B cell (primary cell): ENCODE data around the gene ELK3. TPM values are rescaled to one million over a fixed set of nuclear protein-coding genes. Genes with fewer than 3 reads are reported as not detected.

Experiments used
- ATAC-seq: fragments of 200-7000 bp; cut with Tn5 transposase; one replicate; pipeline ENCODE4 v1.10.0; 2021; ENCODE audit warnings: low read depth, mild to moderate bottlenecking, moderate number of reproducible peaks, moderate library complexity
- CTCF ChIA-PET: fragments of 350-600 bp; sonication (Branson Sonifier 250); formaldehyde crosslinking; loops from one replicate; lab custom pipeline; 2021; ENCODE audit warnings: antibody characterized with exemption, inconsistent platforms; lab: Charles Lee
- POLR2A ChIA-PET: fragments of 350-600 bp; sonication (Branson Sonifier 250); formaldehyde crosslinking; loops from one replicate; lab custom pipeline; 2021; ENCODE audit warnings: antibody characterized with exemption; lab: Charles Lee
- DNase-seq: peaks from one replicate; pipeline ENCODE4 v3.0.0; 2013
- H2AFZ ChIP-seq: 2 replicates; pipeline ENCODE4 v1.6.1; 2012; ENCODE audit warnings: mild to moderate bottlenecking, low read depth, low read length; ENCODE audit not compliant: insufficient read depth, poor library complexity, severe bottlenecking
- H3K27ac ChIP-seq, 2 donors: 1 replicate in 1 of 2; 2 replicates in 1 of 2; pipeline ENCODE4 v1.5.1; 2012 to 2013; ENCODE audit warnings: low read length in 2 of 2, mild to moderate bottlenecking in 2 of 2, moderate library complexity in 1 of 2
- H3K27me3 ChIP-seq, 4 experiments: fragments of 200-600 bp in 1 of 4; sonication (generic) in 1 of 4; replicated peaks in 1 of 4; 1 replicate in 2 of 4; 2 replicates in 2 of 4; pipeline versions ENCODE4 v1.6.1 to v1.7.0; 2013 to 2016; ENCODE audit warnings: low read length in 3 of 4, mild to moderate bottlenecking in 2 of 4, mixed read lengths in 1 of 4, moderate library complexity in 1 of 4; ENCODE audit not compliant: insufficient read depth in 4 of 4, control insufficient read depth in 3 of 4; ENCODE audit errors: control extremely low read depth in 1 of 4
- H3K36me3 ChIP-seq, 2 experiments: replicated peaks in 1 of 2; 1 replicate in 1 of 2; 2 replicates in 1 of 2; pipeline versions ENCODE4 v1.6.1 to v1.7.1; 2013; ENCODE audit warnings: low read length in 1 of 2; ENCODE audit not compliant: insufficient read depth in 2 of 2, control insufficient read depth in 1 of 2; ENCODE audit errors: control extremely low read depth in 1 of 2, extremely low read depth in 1 of 2
- H3K4me1 ChIP-seq, 2 donors: fragments of 200-600 bp in 1 of 2; sonication (generic) in 1 of 2; 1 replicate in 1 of 2; 2 replicates in 1 of 2; pipeline versions ENCODE4 v1.5.1 to v1.6.1; 2013 to 2017; ENCODE audit warnings: low read length in 2 of 2; ENCODE audit not compliant: control insufficient read depth in 2 of 2, insufficient read depth in 2 of 2
- H3K4me2 ChIP-seq: replicated peaks from 2 replicates; pipeline ENCODE3; 2012; ENCODE audit warnings: mild to moderate bottlenecking, low read depth, low read length; ENCODE audit not compliant: poor library complexity, severe bottlenecking
- H3K4me3 ChIP-seq, 5 experiments: fragments of 200-600 bp in 1 of 5; sonication (generic) in 1 of 5; 1 replicate in 3 of 5; 2 replicates in 2 of 5; pipeline versions ENCODE4 v1.5.1 to v1.7.0; 2011 to 2016; ENCODE audit warnings: low read length in 4 of 5, mild to moderate bottlenecking in 4 of 5, low read depth in 2 of 5, control low read depth in 1 of 5, moderate library complexity in 1 of 5; ENCODE audit not compliant: insufficient read depth in 1 of 5; ENCODE audit errors: control extremely low read depth in 1 of 5, extremely low read depth in 1 of 5
- H3K79me2 ChIP-seq: fragments of 200-600 bp; sonication (generic); one replicate; pipeline ENCODE4 v1.6.0; 2016; ENCODE audit warnings: low read length; ENCODE audit not compliant: control insufficient read depth, insufficient read depth
- H3K9ac ChIP-seq: fragments of 200-600 bp; sonication (generic); 2 replicates; pipeline ENCODE4 v1.6.1; 2017; ENCODE audit warnings: mild to moderate bottlenecking, low read length, moderate library complexity
- H3K9me3 ChIP-seq, 3 donors: one replicate each; pipeline versions ENCODE4 v1.6.1 to v1.7.1; 2013; ENCODE audit warnings: low read length in 2 of 3; ENCODE audit not compliant: control insufficient read depth in 2 of 3, insufficient read depth in 1 of 3; ENCODE audit errors: control extremely low read depth in 1 of 3
- H4K20me1 ChIP-seq: 2 replicates; pipeline ENCODE4 v1.6.0; 2012; ENCODE audit warnings: mild to moderate bottlenecking, low read length; ENCODE audit not compliant: insufficient read depth, control insufficient read depth, poor library complexity, severe bottlenecking
- H3K27ac Mint-ChIP-seq: one replicate; pipeline ENCODE4 v1.8.0; 2021; ENCODE audit warnings: mixed read lengths
- H3K27me3 Mint-ChIP-seq: one replicate; pipeline ENCODE4 v1.8.0; 2021; ENCODE audit warnings: mixed read lengths
- H3K4me1 Mint-ChIP-seq: one replicate; pipeline ENCODE4 v1.8.0; 2021; ENCODE audit warnings: mixed read lengths
- H3K4me3 Mint-ChIP-seq: one replicate; pipeline ENCODE4 v1.8.0; 2021; ENCODE audit warnings: mixed read lengths
- H3K9me3 Mint-ChIP-seq: one replicate; pipeline ENCODE4 v1.8.0; 2022; ENCODE audit warnings: mixed read lengths; ENCODE audit not compliant: insufficient read depth
- EZH2 ChIP-seq: IDR thresholded peaks from 2 replicates; pipeline ENCODE4 v1.6.1; 2012; ENCODE audit warnings: borderline replicate concordance, low read depth, mild to moderate bottlenecking, moderate library complexity, low read length; ENCODE audit not compliant: insufficient read depth, poor library complexity, severe bottlenecking
- WGBS: methylation state at CpG from one replicate; pipeline ENCODE4 v1.1.5; 2013; ENCODE audit warnings: missing lambda C conversion rate; ENCODE audit not compliant: insufficient coverage; 5-methylcytosine and 5-hydroxymethylcytosine counted together
- intact Hi-C: fragments of 100-400 bp; cut with micrococcal nuclease; formaldehyde crosslinking; loops from one replicate; pipeline ENCODE4 v1.10.0; 2022
- polyA plus RNA-seq: library from polyadenylated mRNA; depleted of rRNA; stranded (reverse); fragments of >200 nt; gene quantifications from 2 replicates; pipeline ENCODE4 v1.2.3, GENCODE V29; 2012
- total RNA-seq, 2 donors: library from RNA; stranded (reverse); fragments of 120-200 nt in 1 of 2; gene quantifications; 1 replicate in 1 of 2; 2 replicates in 1 of 2; pipeline versions ENCODE4 v1.2.3 to v1.2.4, GENCODE V29; 2013 to 2022
- TF ChIP-seq, protein P1 (sequence below): fragments of 200-600 bp; IDR thresholded peaks from one replicate; pipeline ENCODE4 v1.8.0; 2022; ENCODE audit warnings: antibody characterized with exemption, mild to moderate bottlenecking

The ELK3 gene
- total and polyA plus RNA-seq, 2 donors (not counting 1 experiment from before 2014, with no cell fraction given), result 10.5 to 87.1 TPM

DNA sequence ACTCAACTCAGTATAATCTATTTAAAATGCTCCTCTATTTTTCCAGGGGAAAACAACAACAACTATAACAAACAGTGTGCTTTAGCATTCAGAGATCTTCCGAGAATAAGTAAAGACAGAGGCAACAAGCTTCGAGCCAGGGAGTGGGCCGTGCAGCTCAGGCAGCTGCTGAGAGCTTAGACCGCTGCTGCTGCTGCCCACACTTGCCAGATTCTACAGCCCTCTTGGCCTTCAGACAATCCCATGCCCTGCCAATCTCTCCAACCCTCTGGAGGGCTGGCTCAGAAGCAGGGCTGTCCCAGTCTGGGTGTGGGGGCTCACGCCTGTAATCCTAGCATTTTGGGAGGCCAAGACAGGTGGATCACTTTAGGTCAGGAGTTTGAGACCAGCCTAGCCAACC, 23.4 kb upstream of the ELK3 start:
- Histone ChIP-seq H3K9ac (no peak overlapping the region), H3K4me3 (no peak overlapping the region), H3K36me3 (no peaks in the 10 kb centered on the region), H3K4me2 (peak overlapping the region; percentile 1), H4K20me1 (no peaks in the 10 kb centered on the region), H2AFZ (peak overlapping the region; percentile 41), H3K4me1 (peaks cover 5 to 9% of the 10 kb centered on the region in 2 donors), H3K79me2 (no peaks in the 10 kb centered on the region), H3K27me3 (no peaks in the 10 kb centered on the region), H3K27ac (no peak overlapping the region), H3K9me3 (peaks cover 0 to under 1% (median 0%) of the 10 kb centered on the region in 3 donors)
- no peak overlapping the region for H3K4me3 Mint-ChIP-seq
- ChIA-PET POLR2A (no interaction called here), CTCF (interaction anchor here (0.6 kb wide), 1 partner anchor 20 kb away, joined by 3 read pairs; no protein-coding TSS in a partner anchor)
- no peak overlapping the region for H3K27ac Mint-ChIP-seq
- intact Hi-C loops, result no loop called here
- H3K4me1 Mint-ChIP-seq, result peaks cover 8% of the 10 kb centered on the region
- ATAC-seq, result no peak
- no peak for DNase-seq
- H3K27me3 Mint-ChIP-seq, result no peaks in the 10 kb centered on the region
- WGBS, result 93% methylated on average over 5 of the region's 5 CpGs
- no peaks in the 10 kb centered on the region for H3K9me3 Mint-ChIP-seq
- TF ChIP-seq, protein P1, sequence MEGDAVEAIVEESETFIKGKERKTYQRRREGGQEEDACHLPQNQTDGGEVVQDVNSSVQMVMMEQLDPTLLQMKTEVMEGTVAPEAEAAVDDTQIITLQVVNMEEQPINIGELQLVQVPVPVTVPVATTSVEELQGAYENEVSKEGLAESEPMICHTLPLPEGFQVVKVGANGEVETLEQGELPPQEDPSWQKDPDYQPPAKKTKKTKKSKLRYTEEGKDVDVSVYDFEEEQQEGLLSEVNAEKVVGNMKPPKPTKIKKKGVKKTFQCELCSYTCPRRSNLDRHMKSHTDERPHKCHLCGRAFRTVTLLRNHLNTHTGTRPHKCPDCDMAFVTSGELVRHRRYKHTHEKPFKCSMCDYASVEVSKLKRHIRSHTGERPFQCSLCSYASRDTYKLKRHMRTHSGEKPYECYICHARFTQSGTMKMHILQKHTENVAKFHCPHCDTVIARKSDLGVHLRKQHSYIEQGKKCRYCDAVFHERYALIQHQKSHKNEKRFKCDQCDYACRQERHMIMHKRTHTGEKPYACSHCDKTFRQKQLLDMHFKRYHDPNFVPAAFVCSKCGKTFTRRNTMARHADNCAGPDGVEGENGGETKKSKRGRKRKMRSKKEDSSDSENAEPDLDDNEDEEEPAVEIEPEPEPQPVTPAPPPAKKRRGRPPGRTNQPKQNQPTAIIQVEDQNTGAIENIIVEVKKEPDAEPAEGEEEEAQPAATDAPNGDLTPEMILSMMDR, result no peak
- TF ChIP-seq EZH2, result no peak

DNA sequence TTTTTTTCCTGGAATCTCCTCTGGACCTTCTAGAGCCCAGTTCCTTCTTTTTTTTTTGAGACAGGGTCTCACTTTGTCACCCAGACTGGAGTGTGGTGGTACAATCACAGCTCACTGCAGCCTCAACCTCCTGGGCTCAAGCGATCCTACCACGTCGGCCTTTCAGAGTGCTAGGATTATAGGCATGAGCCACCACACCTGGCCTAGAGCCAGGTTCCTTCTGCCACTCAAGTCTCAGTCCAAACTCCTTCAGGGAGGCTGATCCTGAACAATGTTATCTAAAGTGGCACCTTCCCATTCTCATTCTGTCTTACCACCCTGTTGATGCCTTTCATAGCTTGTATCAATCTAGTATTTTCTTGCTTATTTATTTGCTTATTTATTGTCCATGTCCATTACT, 22.3 kb upstream of the ELK3 start:
- no peak overlapping the region for H2AFZ ChIP-seq
- H3K9me3 Mint-ChIP-seq, result peaks cover 3% of the 10 kb centered on the region
- H3K27me3 Mint-ChIP-seq, result no peaks in the 10 kb centered on the region
- ChIA-PET CTCF (no interaction called here), POLR2A (no interaction called here)
- H3K4me1 Mint-ChIP-seq, result peaks cover 11% of the 10 kb centered on the region
- TF ChIP-seq EZH2, result no peak
- TF ChIP-seq, protein P1, result no peak
- H3K27ac ChIP-seq, result no peak overlapping the region
- no peak overlapping the region for H3K27ac Mint-ChIP-seq
- no peak overlapping the region for H3K9ac ChIP-seq
- DNase-seq (no peak), ATAC-seq (no peak)
- no peaks in the 10 kb centered on the region for H4K20me1 ChIP-seq
- peaks cover 7 to 10% of the 10 kb centered on the region in 2 donors for H3K4me1 ChIP-seq
- no peak overlapping the region for H3K4me2 ChIP-seq
- 84% methylated on average over 3 of the region's 3 CpGs for WGBS
- H3K4me3 Mint-ChIP-seq, result no peak overlapping the region
- no peak overlapping the region for H3K4me3 ChIP-seq
- H3K27me3 ChIP-seq, result no peaks in the 10 kb centered on the region
- peaks cover 0 to 7% (median 6%) of the 10 kb centered on the region in 3 donors for H3K9me3 ChIP-seq
- intact Hi-C loops, result no loop called here
- no peaks in the 10 kb centered on the region for H3K36me3 ChIP-seq
- no peaks in the 10 kb centered on the region for H3K79me2 ChIP-seq
